HG02884 (cell line): ENCODE results near the gene FADS3.

Source experiments
- ATAC-seq: cut with Tn5 transposase; IDR thresholded peaks from one replicate; pipeline ENCODE4 v1.9.1; 2021; ENCODE audit warnings: mild to moderate bottlenecking, moderate library complexity; ENCODE audit not compliant: unreplicated experiment

Gene FADS3

DNA sequence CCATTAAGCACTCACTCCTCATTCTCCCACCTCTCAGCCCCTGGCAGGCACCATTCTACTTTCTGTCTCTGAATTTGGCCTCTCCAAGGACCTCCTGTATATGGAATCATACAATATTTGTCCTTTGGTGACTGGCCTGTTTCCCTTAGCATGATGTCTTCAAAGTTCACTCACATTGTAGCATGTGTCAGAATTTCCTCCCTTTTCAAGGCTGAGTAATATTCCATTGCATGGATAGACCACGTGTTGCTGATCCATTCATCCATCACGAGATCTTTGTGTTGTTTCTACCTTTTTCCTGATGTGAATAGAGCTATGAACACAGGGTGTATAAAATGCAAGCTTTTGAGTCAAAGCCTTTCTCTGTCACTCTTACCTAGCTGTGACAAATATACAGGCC lies 51.6 kb downstream of the FADS3 start:
- no peak for ATAC-seq

DNA sequence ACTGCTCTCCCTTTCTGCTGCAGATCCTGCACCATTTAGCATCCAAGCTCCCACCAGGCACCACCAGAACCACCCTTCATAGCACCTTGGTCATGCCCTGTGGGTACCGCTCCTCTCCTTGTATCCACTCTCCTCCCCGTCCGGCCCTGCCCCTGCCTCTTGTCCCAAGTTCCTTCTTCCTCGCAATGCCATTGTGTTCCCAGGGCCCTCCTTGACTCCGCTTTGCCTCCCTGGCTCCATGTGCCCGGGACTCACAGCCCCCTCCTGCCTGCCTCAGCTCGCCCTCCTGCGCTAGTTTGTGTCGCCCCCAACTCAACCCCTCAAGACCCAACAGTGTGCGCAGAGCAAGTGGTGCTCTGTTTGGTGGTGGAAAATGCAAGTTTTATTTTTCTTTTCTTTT lies 52.4 kb downstream of the FADS3 start:
- ATAC-seq = no peak

DNA sequence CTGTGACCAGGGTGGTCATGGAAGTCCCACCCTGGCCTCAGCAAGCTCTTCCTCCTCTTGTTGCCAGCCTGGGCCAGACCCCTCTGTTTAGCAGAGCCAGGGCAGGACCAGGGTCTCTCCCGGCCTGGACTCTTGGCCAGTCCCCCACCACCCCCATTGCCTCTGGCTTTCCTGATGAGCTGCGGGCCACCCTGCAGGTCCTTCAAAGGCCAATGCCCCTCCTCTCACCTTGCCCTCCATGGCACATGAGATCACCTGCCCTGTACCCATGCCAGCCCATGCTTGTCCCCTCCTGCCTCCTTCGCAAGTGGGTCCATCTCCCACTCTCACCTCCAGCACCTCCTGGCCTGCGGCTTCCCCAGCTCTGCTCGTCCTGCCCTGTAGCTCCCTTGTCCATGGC lies 52.8 kb downstream of the FADS3 start:
- ATAC-seq = no peak

DNA sequence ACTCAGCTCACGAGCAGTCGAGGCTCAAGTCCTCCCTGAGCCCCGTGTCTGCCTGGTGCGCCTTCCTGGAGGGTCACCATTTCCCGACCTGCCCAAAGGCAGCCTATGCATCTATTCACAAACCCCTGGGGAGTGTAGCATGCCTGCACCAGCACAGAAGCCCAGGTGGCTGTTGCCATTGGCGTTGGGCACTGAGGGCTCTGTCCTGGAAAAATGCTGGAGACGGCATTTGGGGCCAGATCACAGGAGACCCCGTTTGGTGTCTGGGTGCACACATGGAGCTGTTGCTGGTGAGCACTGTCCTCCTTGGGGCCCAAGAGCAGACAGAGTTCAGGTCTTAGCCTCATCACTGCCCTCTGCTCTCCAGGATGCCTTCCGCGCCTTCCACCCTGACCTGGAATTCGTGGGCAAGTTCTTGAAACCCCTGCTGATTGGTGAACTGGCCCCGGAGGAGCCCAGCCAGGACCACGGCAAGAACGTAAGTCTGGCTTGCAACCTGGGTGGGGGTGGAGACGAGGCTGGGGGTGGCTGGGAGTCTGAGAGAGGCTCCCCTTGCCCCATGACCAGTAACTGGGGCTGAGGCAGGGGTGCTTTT lies 53.8 kb downstream of the FADS3 start:
- ATAC-seq = no peak

DNA sequence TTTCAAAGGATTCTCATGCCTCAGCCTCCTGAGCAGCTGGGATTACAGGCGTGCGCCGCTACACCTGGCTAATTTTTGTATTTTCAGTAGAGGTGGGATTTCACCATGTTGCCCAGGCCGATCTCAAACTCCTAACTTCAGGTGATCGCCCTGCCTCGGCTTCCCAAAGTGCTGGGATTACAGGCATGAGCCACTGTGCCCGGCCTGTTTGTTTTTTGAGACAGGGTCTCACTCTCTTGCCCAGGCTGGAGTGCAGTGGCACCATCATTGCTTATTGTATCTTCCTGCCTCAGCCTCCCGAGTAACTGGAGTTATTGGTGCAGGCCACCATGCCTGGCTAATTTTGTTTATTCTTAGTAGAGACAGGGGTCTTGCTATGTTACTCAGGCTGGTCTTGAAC lies 55.2 kb downstream of the FADS3 start:
- ATAC-seq = no peak

DNA sequence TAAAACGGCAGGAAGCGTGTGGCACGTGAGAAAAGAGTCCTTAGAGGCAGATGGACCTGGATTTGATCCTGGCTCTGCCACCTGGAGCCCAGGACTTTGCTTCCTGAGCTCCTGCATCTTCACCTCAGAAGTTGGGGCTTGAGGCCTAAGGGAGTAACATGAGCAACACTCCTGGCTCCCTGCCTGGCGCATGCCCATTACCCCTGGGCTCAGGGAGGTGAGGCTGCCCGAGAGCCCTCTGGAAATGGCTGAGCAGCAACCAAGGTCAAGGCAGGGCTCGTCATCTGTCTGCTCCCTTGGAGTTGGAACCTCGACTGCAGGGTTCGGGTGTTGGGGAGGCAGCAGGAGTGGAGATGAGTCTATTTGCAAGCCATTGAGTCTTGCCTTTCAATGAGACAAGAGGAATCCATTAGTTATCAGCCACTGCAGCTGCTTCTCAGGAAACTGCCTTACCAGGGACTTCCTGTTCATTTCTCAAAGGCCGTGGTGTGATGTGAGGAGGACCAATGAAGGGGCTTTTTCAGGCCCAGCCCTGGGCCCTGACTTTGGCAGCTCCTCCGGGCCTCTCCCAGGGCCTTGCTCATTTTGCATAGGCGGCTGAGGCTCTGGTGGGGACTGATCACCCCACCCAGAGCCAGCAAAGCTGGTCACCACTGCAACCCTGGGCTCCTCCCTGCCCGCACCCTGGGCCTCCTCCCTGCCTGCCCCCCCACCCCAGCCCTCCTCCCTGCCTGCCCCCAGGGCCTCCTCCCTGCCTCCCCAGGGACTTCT lies 56.9 kb downstream of the FADS3 start:
- peak; percentile 96 for ATAC-seq

DNA sequence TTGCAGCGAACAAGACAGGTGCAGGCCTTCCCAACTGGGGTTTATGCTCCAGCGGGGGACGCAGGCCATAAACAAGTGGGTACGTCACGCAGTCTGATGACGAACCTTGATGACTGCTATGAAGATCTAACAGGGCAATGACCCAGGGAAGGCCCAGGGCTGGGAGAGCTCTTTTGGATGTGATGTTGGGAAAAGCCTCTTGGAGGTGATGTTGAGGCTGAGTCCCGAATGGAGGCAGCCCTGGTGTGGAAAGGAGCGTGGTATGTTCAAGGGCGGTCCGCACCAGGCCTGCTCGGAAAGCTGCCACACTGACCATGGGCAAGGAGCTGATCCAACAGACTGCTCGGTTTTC lies 57.4 kb downstream of the FADS3 start:
- ATAC-seq = no peak

DNA sequence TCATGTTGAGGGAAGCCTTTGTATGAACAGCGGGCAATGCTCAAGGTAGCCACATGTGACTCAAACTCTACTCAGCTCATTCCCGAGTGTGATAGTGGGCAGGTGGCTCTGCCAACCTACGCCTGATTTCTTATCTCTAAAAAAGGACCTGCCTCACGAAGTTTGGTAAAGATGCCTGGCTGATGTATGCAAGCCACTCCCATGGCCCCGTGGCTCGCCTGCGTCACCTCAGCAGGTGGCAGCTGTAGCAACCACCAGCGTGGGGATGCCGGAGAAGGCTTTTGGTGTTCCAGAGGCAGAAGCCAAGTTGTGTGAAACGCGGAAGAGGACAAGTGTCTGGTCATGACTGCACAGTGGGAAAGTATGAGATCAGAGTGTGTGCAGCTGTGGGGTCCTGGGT lies 57.9 kb downstream of the FADS3 start:
- no peak for ATAC-seq

DNA sequence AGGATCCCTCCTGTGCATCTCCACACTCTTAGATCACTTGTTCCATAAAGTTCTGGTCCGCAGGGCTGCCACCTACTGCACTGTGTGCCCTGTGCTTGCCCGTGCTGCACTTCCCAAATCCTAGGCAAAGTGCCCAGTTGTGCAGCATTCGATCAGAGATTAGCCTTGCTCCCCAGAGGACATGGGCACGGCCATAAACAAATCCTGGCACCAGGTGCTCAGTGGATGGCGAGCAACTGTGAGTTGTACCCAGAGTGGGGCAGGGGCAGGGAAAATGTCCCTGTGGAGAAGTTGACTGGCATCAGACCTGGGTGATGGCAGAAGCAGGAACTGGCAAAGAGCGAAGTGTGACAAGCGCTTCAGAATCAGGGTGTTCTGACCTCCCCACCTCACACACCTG lies 58.6 kb downstream of the FADS3 start:
- ATAC-seq = no peak

DNA sequence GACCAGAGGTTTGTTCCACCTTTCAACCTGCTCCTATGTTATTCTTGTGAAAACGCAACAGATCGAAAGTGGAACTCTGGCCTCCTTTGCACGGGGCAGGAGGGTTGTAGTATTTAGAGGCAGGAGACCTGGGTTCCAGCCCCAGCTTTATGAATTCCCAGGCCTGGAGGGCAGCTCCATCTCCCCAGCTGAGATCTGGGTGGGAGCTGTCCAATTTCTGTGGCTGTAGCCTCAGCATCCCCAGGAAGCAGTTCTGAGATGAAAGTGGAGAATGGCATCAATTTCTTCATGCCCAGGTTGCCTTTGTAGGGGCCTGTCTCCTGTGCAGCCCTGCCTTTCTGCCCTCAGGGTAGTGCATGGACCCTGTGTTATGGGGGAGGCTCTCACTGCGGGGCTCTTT lies 59.1 kb downstream of the FADS3 start:
- no peak for ATAC-seq

DNA sequence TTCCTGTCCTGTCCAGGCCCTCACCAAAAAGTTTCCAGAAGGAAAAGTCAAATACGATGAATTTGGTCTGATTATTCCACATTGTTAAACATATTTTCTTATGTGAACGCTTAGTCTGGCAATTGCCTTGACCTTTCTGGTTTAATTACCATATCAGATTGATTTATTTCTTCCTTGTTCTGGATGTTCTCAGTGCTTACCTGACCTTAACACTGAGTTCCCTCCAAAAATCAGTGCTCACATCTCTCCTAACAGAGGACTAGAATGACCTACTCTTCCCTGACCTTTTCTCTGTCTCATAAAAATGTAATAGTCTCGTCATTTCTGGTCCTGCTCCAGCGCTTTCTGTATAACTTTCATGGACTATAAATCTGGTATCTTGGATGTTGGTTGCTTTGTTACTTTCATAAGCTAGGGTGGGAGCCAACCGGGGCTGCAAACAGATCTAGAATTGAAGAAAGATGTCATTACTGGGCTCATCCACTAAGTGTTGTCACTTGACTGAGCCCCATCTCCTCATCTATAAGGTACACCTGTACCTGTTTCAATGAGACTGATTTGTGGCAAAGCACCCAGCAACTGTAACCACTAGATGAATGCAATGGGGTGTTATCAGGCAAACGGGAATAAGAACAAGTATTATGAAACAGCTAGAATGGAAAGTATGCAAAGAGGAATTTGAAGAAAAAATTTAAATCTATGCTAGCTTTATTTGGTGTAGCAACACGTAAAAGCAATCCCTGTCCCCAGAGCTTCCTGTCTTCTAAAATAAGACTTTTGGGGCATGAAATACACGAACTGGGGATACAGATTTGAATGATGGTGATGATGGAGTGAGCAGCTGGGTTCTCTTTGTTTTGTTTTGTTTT lies 60.9 kb downstream of the FADS3 start:
- no peak for ATAC-seq

DNA sequence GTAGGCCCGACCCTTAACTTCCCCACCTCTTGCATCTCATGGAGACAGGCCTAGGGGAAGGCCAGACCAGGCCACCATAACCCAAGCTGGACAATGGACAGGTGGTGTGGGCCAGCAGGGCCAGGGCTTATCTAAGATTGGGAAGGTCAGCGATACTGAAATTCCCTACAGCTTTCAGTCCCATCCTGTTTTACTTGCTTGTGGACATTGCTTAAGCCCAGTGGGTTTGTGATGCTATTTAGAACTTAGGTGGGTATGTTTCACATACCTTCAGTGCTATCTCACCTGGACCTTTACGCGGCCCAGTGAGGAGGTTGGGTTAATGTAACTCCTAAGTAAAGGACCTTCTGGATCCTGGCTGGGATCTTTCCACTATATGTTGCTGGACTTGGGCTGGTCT lies 61.5 kb downstream of the FADS3 start:
- no peak for ATAC-seq

DNA sequence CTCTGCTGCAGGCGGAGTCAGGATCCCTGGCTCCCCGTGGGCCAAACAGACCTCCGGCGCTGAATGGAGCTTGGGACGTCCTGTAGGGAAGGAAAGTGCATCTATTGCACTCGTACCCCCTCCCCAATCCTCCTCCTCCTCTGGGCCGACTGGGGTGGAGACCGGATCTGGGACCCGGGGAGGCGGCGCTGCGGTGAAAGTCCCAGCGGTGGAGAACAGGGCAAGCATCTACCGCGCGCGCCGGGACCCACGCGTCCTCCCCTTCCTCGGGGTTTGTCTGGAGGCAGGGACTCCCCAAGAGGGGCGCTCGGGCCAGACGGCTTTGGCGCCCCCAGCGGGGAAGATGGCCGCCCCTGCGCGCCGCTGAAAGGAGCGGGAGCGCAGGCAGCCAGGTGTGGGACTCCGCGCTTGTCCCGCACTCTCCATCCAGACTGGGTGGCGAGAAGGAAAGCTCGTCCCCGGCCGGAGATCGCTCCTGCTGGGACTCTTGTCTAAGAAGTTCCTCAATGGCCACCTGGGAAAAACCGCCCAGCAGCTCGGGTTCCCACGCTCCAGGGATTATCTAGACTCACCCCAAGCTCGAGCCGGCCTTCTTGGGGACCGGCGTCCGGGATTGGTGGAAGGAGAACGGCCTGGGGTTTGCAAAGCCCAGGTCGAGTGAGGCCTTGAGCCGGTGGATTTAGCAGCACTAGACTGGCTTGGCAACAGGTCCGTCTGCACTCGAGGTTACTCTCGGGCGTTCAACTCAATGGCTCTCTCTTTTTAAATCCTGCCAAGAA lies 62.5 kb downstream of the FADS3 start:
- no peak for ATAC-seq

DNA sequence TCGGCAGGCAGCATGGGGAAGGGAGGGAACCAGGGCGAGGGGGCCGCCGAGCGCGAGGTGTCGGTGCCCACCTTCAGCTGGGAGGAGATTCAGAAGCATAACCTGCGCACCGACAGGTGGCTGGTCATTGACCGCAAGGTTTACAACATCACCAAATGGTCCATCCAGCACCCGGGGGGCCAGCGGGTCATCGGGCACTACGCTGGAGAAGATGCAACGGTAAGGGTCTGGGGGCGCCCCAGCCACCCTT lies 63.0 kb downstream of the FADS3 start:
- peak; percentile 5 for ATAC-seq

DNA sequence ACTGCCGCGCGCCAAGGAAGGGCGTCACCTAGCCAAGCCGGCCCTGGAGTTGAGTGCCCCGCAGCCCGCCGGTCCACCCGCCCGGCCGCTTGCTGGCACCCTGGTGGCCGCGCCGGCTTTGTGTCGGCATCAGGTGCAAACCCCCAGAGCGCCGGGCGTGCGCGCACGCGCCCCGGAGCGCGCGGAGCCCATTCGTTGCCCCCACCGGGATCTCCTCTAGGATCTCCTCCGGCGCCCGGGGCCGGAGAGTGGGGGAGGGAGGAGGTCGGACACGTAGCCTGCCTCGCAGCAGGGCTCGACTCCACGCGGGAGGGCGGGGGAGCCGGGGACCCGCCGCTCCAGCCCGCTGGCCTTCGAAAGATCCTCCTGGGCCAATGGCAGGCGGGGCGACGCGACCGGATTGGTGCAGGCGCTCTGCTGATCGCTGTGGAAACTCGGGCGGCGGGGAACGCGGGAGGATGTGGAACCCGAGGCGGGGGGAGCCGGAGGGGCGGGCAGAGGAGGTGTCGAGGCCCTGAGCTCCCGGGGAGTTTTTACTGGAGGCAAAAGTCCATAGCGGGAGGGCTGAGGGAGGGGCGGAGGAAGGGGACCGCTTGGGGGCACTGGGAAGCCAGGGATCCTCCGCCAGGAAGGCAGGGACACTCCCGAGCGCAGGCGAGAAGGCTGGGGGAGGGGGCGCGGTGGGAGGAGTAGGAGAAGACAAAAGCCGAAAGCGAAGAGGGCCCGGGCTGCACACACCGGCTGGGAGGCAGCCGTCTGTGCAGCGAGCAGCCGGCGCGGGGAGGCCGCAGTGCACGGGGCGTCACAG lies 63.6 kb downstream of the FADS3 start, which contains the start of gene FADS2:
TSS of gene FADS2 (plus strand) at position 730 of the 808 bp plus-strand sequence. CDS start 91 bp downstream, outside the sequence.
- peak; percentile 73 for ATAC-seq

DNA sequence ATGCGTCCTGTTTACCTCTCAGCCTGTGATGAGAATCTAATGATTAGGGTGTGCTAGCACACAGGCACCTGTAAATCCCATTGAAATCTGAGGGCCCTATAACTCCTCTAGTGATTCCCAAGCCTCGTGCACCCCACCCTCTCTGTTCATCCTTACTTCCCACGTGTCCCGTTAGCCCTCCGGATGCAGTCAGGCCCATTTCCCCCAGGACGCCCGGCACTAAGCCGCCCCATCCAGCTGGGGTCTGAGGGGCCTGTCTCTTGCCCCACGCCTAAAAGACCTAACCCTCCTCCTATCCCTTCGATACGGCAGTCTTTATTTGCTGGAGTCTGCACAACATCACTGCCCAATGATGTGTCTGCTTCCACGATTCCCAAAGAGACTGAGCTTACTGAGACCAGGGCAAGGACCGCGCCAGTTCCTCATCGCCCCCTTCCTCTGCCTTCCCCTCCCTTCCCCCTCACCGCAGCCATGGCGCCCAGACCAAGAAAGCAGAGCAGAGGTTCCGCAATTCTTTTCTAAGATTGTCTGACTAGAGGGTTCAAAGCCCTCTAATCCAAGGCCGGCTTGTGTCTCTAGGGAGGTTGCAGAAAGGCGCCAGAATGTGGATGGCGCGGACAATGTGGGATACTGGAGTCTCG lies 64.3 kb downstream of the FADS3 start:
- peak; percentile 1 for ATAC-seq
